GM23248 (cell line): ENCODE measurements around the gene CDKAL1. TPM values are rescaled to one million over a fixed set of nuclear protein-coding genes. Genes with fewer than 3 reads are reported as not detected.

ENCODE experiments used
- DNase-seq: peaks from one replicate; pipeline ENCODE4 v3.0.0-alpha.2; 2015
- H2AFZ ChIP-seq: fragments of 200-600 bp; sonication (generic); 2 replicates; pipeline ENCODE4 v1.6.1; 2016; ENCODE audit warnings: antibody characterized with exemption
- H3F3A ChIP-seq: fragments of 200-600 bp; sonication (generic); 2 replicates; pipeline ENCODE4 v1.6.1; 2016; ENCODE audit warnings: mild to moderate bottlenecking, antibody characterized with exemption, mixed run types; ENCODE audit not compliant: insufficient read depth
- H3K27ac ChIP-seq: fragments of 200-600 bp; sonication (generic); 2 replicates; pipeline ENCODE4 v1.5.1; 2016; ENCODE audit warnings: mild to moderate bottlenecking
- H3K27me3 ChIP-seq: fragments of 200-600 bp; sonication (generic); replicated peaks from 2 replicates; pipeline ENCODE4 v1.6.1; 2016; ENCODE audit warnings: mild to moderate bottlenecking; ENCODE audit not compliant: insufficient read depth
- H3K36me3 ChIP-seq: fragments of 200-600 bp; sonication (generic); 2 replicates; pipeline ENCODE4 v1.6.1; 2016; ENCODE audit warnings: low read depth, mild to moderate bottlenecking
- H3K4me1 ChIP-seq: fragments of 200-600 bp; sonication (generic); 2 replicates; pipeline ENCODE4 v1.6.1; 2016; ENCODE audit warnings: mild to moderate bottlenecking; ENCODE audit not compliant: insufficient read depth
- H3K4me2 ChIP-seq: fragments of 200-600 bp; sonication (generic); one replicate; pipeline ENCODE4 v1.6.1; 2016; ENCODE audit warnings: mild to moderate bottlenecking; ENCODE audit not compliant: unreplicated experiment
- H3K4me3 ChIP-seq: fragments of 200-600 bp; sonication (generic); 2 replicates; pipeline ENCODE4 v1.5.1; 2016; ENCODE audit warnings: mild to moderate bottlenecking
- H3K79me2 ChIP-seq: fragments of 200-600 bp; sonication (generic); 2 replicates; pipeline ENCODE4 v1.6.1; 2016; ENCODE audit warnings: mild to moderate bottlenecking; ENCODE audit not compliant: insufficient read depth
- H3K9ac ChIP-seq: fragments of 200-600 bp; sonication (generic); 2 replicates; pipeline ENCODE4 v1.6.1; 2016; ENCODE audit warnings: mild to moderate bottlenecking
- H3K9me2 ChIP-seq: fragments of 200-600 bp; sonication (generic); 2 replicates; pipeline ENCODE4 v1.6.1; 2016; ENCODE audit warnings: mixed run types, mild to moderate bottlenecking, moderate library complexity; ENCODE audit not compliant: insufficient read depth
- H3K9me3 ChIP-seq: fragments of 200-600 bp; sonication (generic); one replicate; pipeline ENCODE4 v1.6.1; 2017; ENCODE audit warnings: low read depth
- H4K20me1 ChIP-seq: fragments of 200-600 bp; sonication (generic); 2 replicates; pipeline ENCODE4 v1.6.0; 2016; ENCODE audit not compliant: insufficient read depth
- EZH2 ChIP-seq: fragments of 200-600 bp; sonication (generic); IDR thresholded peaks from 2 replicates; pipeline ENCODE4 v1.6.1; 2018; ENCODE audit warnings: antibody characterized with exemption, mild to moderate bottlenecking; ENCODE audit not compliant: insufficient read depth, poor library complexity, severe bottlenecking
- EZH2phosphoT487 ChIP-seq: fragments of 200-600 bp; sonication (generic); IDR thresholded peaks from 2 replicates; pipeline ENCODE4 v1.6.1; 2018; ENCODE audit warnings: antibody characterized with exemption, moderate library complexity, mild to moderate bottlenecking, low read depth; ENCODE audit not compliant: insufficient read depth
- WGBS, 2 experiments: methylation state at CpG; one replicate each; pipeline ENCODE4 v1.1.6; 2015 to 2017; ENCODE audit warnings: low lambda C conversion rate in 2 of 2, low coverage in 1 of 2; ENCODE audit errors: missing lambda C conversion rate in 2 of 2; 5-methylcytosine and 5-hydroxymethylcytosine counted together
- in situ Hi-C: fragments of 300-500 bp; cut with MboI; formaldehyde crosslinking; loops from 2 replicates; pipeline ENCODE4 v1.15.0; 2020
- polyA plus RNA-seq: library from polyadenylated mRNA; unstranded; fragments of >200 nt; fragmentation: Nextera tagmentation; extraction: Ambion mirVana; gene quantifications from 2 replicates; pipeline ENCODE4 v1.2.1, GENCODE V29; 2016
- total RNA-seq: library from RNA; depleted of rRNA; stranded (reverse); fragments of >200 nt; shearing (Covaris generic); gene quantifications from 2 replicates; pipeline ENCODE4 v1.2.3, GENCODE V29; 2014

CDKAL1 gene
- total and polyA plus RNA-seq, 2 experiments from 2014 or later: 7.5 to 10.8 TPM

- Histone ChIP-seq H3K79me2 (no peaks in the 10 kb centered on the region), H3K27ac (no peak overlapping the region), H3F3A (peaks cover 12% of the 10 kb centered on the region), H3K27me3 (no peaks in the 10 kb centered on the region), H3K9me3 (no peaks in the 10 kb centered on the region), H3K4me3 (no peak overlapping the region), H3K36me3 (no peaks in the 10 kb centered on the region), H2AFZ (no peak overlapping the region), H3K4me2 (no peak overlapping the region), H3K4me1 (peaks cover 11% of the 10 kb centered on the region), H3K9ac (no peak overlapping the region), H3K9me2 (no peaks in the 10 kb centered on the region), H4K20me1 (no peaks in the 10 kb centered on the region)
- TF ChIP-seq EZH2phosphoT487 (no peak), EZH2 (no peak)
- no peak for DNase-seq
- in situ Hi-C loops: no loop called here
- 96 to 100% methylated on average over 3 of the region's 3 CpGs for WGBS, 2 experiments
Observed at GRCh38 chr6:20708367-20709124, 174.3 kb downstream of the CDKAL1 start.

- Histone ChIP-seq H3K79me2 (no peaks in the 10 kb centered on the region), H3K36me3 (no peaks in the 10 kb centered on the region), H2AFZ (no peak overlapping the region), H3F3A (peaks cover 12% of the 10 kb centered on the region), H3K27me3 (no peaks in the 10 kb centered on the region), H3K4me2 (no peak overlapping the region), H3K9me3 (no peaks in the 10 kb centered on the region), H3K4me3 (no peak overlapping the region), H3K27ac (no peak overlapping the region), H3K9me2 (no peaks in the 10 kb centered on the region), H3K9ac (no peak overlapping the region), H4K20me1 (no peaks in the 10 kb centered on the region), H3K4me1 (peaks cover 11% of the 10 kb centered on the region)
- TF ChIP-seq EZH2phosphoT487 (no peak), EZH2 (no peak)
- 86 to 88% methylated on average over 2 of the region's 2 CpGs for WGBS, 2 experiments
- no peak for DNase-seq
- in situ Hi-C loops: no loop called here
Observed at GRCh38 chr6:20709451-20709850, 175.2 kb downstream of the CDKAL1 start.

- no peaks in the 10 kb centered on the region for H3K9me2 ChIP-seq
- DNase-seq: no peak
- no peak overlapping the region for H3K4me2 ChIP-seq
- H3K4me3 ChIP-seq: no peak overlapping the region
- H3K4me1 ChIP-seq: peaks cover 15% of the 10 kb centered on the region
- TF ChIP-seq EZH2phosphoT487 (no peak), EZH2 (no peak)
- no peaks in the 10 kb centered on the region for H3K36me3 ChIP-seq
- no peak overlapping the region for H3K27ac ChIP-seq
- no peak overlapping the region for H3K9ac ChIP-seq
- H4K20me1 ChIP-seq: no peaks in the 10 kb centered on the region
- 97 to 98% methylated on average over 2 of the region's 2 CpGs for WGBS, 2 experiments
- in situ Hi-C loops: no loop called here
- no peaks in the 10 kb centered on the region for H3K9me3 ChIP-seq
- peaks cover 12% of the 10 kb centered on the region for H3F3A ChIP-seq
- no peaks in the 10 kb centered on the region for H3K79me2 ChIP-seq
- H2AFZ ChIP-seq: no peak overlapping the region
- H3K27me3 ChIP-seq: no peaks in the 10 kb centered on the region
Observed at GRCh38 chr6:20710341-20710740, 176.1 kb downstream of the CDKAL1 start.

GRCh38 chr6:20711518-20711917 lies 177.3 kb downstream of the CDKAL1 start:
- no peaks in the 10 kb centered on the region for H4K20me1 ChIP-seq
- DNase-seq: peak; percentile 20
- no peak overlapping the region for H3K27ac ChIP-seq
- peaks cover 12% of the 10 kb centered on the region for H3F3A ChIP-seq
- no peaks in the 10 kb centered on the region for H3K9me3 ChIP-seq
- no peak overlapping the region for H3K4me2 ChIP-seq
- WGBS, 2 experiments: 58 to 65% methylated on average over 1 of the region's 1 CpG
- H3K79me2 ChIP-seq: no peaks in the 10 kb centered on the region
- in situ Hi-C loops: no loop called here
- no peak overlapping the region for H2AFZ ChIP-seq
- no peaks in the 10 kb centered on the region for H3K36me3 ChIP-seq
- H3K4me3 ChIP-seq: no peak overlapping the region
- no peak overlapping the region for H3K9ac ChIP-seq
- peaks cover 16% of the 10 kb centered on the region for H3K4me1 ChIP-seq
- H3K9me2 ChIP-seq: no peaks in the 10 kb centered on the region
- TF ChIP-seq EZH2: no peak
- TF ChIP-seq EZH2phosphoT487: no peak
- H3K27me3 ChIP-seq: no peaks in the 10 kb centered on the region
